ENCODE measurements around the gene PDSS2.

GRCh38 chr6:107396211-107396610 is 63.2 kb downstream of the PDSS2 start:
- TF ChIP-seq EZH2phosphoT487 (IDR thresholded peaks at IDR 0.05; ENCODE audit: borderline replicate concordance, low read length): no peak
- TF ChIP-seq CTCF (IDR thresholded peaks at IDR 0.05; ENCODE audit: low read depth, low read length, poor library complexity, severe bottlenecking): no peak

All from DOHH2 (cell line).